CD1c-positive myeloid dendritic cell (primary cell): ENCODE results near the gene ALDH1L2.
"Not testable (repeated sequence)": the region's sequence is repeated elsewhere in the genome, so short reads cannot be mapped to it uniquely, and the experiment has no call there.

Experiments
- DNase-seq: peaks from one replicate; pipeline ENCODE4 v3.0.0-alpha.2; 2016; ENCODE audit errors: extremely low spot score

The ALDH1L2 gene

DNA sequence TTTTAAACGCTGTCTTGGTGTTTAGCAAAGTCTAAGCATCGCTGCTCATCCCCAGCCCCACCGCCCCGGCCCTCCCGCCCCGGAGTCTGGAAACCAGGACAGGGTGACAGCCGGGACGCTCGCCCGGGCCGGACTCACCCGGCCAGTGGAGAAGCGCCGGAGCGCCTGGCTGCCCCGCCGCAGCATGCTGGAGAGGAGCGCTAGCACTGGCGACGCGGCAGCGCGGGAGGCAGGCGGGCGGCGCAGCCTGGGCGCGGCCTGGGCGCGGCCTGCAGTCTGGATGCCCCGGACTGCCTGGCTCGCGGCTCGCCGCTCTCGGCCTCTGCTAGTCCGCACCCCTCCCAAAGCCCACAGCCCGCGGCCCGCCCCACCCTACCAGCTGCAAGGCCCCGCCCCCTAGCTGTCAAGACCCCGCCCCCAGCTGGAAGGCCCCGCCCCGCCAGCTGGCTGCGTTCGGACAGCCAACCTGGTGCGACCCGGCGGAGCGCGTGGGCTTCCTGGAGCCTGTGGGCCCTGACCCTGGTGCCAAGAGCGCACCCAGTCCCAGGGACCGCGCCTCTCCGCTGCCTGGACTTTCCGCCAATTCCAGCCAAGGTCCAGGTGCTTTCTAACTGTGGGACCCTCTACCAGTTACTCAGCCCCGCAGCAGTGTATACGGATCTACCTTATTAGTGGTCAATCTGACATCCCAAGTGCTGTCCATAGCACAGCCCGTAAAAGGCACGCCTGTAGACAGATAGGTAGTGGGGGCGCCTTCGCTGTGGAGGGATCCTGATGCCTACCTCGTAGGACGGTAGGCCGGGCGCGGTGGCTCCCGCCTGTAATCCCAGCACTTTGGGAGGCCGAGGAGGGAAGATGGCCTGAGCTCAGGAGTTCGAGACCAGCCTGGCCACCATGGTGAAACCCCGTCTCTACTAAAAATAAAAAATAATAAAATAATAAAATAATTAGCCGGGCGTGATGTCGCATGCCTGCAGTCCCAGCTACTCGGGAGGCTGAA is at the start of gene ALDH1L2:
Gene ALDH1L2, minus strand, starts transcription at position 208 of the 1,000 bp plus-strand sequence. Its CDS starts 22 bp downstream, at position 186.
- peak; percentile 74 for DNase-seq

GRCh38 chr12:105120551-105120950 is 36.3 kb upstream of the ALDH1L2 start:
- DNase-seq, result no peak

GRCh38 chr12:105116969-105117368 is 32.7 kb upstream of the ALDH1L2 start:
- no peak for DNase-seq

GRCh38 chr12:105113094-105113493 is 28.8 kb upstream of the ALDH1L2 start:
- no peak for DNase-seq

- no peak for DNase-seq
Measured at GRCh38 chr12:105110851-105111250, 26.6 kb upstream of the ALDH1L2 start.

- peak; percentile 39 for DNase-seq
Measured at GRCh38 chr12:105109465-105110212, 25.4 kb upstream of the ALDH1L2 start.

GRCh38 chr12:105107494-105108371 is 23.5 kb upstream of the ALDH1L2 start, which contains the start of gene WASHC4:
TSS of gene WASHC4 (plus strand) at chr12:105107731. CDS start at chr12:105107801, 70 bp downstream.
- DNase-seq, result peak; percentile 97

GRCh38 chr12:105107171-105107493 is 22.9 kb upstream of the ALDH1L2 start:
- no peak for DNase-seq

DNA sequence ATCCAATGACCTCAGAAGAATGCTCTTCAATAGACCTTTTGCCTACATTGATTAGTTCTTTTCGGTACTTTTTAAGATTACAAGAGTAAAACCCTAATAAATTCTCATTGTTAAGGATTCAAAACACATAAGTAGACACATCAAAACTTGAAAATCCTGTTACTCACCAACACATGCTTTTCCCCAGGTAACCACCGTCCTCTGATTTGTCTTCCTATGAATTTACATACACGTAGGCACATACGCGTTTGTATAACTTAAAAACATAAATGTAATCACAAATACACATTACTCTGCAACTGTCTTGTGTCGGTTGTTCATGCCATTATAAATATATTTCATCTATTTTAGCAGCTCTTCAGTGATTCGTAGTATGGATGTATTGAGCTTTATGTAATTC is 22.4 kb upstream of the ALDH1L2 start:
- no peak for DNase-seq

DNA sequence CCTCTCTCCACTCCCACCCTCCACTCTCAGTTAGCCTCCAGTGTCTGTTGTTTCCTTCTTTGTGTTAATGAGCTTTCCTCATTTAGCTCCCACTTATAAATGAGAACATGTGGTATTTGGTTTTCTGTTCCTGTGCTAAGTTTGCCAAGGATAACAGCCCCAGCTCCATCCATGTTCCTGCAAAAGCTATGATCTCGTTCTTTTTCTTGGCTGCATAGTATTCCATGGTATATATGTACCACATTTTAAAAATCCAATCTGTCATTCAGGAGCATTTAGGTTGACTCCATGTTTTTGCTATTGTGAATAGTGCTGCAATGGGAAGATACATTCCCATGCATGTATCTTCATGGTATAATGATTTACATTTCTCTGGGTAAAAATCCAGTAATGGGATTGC is 20.5 kb upstream of the ALDH1L2 start:
- DNase-seq, result no peak

GRCh38 chr12:105102673-105103072 is 18.4 kb upstream of the ALDH1L2 start:
- no peak for DNase-seq

DNA sequence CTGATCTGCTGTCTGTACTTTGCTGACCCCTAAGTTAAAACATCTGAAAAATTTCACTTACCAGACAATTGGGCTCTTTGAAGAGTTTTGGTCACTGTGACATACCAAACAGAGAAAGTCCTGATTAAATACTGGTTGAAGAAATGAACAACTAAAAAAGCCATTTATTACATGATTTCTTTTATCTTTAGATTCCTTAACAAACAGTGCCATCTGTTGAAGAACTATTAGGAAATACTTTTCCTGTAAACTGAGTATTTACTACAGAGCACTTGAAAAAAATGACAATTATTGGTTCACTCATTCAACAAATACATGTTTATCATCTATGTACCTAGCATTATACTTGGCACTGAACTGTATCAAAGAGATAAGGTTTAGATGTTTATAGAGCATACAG is 16.7 kb upstream of the ALDH1L2 start:
- DNase-seq, result no peak

GRCh38 chr12:105100207-105100985 is 16.1 kb upstream of the ALDH1L2 start:
- DNase-seq, result no peak

DNA sequence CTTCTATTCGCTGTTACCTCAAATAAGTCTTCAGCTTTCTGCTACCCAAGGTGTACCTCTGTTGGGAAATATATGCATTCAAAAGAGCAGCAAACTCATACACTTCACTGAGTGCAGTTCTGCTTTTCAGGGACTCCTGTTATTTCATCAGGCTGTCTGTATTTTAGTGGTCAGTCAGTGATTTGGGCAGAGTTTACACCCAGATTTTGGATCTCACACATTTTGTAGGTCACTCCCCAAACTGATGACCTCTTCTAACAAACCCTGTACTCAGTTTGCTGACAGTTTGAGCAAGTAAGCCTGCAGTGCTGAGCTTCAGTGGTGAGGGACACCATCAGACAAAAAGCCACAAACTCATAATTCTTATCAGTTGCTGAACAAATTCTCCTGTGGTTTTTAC is 15.1 kb upstream of the ALDH1L2 start:
- DNase-seq, result peak; percentile 12

DNA sequence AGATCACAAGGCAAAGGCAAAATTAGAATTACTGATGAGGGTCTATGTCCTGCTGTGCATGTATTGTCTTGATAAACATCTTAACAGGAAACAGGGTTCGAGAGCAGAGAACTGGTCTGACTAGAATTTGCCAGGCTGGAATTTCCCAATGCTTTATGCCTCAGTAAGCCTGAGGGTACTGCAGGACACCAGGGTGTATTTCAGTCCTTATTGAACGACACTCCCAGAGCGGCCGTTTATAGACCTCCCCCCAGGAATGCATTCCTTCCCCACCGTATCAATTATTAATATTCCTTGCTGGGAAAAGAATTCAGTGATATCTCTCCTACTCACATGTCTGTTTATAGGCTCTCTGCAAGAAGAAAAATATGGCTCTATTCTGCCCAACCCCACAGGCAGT is 11.1 kb upstream of the ALDH1L2 start:
- not testable (repeated sequence) for DNase-seq

GRCh38 chr12:105092336-105092735 is 8.1 kb upstream of the ALDH1L2 start:
- DNase-seq, result no peak

DNA sequence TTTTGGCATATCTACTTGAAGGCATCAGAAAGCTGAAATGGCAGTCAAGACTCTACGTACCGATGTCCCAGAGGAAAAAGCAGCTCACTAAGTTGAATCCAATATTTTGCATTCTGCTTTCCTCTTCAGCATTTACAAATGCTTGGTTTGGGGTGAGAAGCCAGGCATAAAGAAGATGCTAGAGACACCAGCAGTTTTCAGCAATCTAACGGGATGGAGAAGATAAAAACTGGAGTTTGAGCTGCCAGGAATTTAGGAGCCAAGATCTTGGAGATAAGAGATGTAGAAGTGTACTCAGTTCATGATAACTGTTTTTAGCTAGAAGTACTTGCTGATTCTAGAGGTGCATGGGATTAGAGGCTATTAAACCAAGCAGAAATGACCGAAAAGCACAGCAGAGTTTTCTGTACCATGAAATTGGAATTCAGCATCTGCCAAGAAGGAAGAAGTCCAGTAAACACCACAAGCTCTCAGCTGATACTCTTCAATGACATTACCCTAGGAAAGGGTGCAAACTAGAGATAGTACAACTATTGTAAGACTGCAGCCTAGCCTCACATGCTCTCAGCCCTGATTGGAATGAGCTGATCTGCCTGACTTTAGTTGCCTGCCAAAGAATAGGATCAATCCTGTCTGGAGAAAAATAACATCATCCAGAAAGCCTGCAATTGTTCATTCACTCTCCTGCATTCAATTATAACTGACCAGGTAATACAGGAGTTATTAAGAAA is 7.4 kb upstream of the ALDH1L2 start:
- no peak for DNase-seq

DNA sequence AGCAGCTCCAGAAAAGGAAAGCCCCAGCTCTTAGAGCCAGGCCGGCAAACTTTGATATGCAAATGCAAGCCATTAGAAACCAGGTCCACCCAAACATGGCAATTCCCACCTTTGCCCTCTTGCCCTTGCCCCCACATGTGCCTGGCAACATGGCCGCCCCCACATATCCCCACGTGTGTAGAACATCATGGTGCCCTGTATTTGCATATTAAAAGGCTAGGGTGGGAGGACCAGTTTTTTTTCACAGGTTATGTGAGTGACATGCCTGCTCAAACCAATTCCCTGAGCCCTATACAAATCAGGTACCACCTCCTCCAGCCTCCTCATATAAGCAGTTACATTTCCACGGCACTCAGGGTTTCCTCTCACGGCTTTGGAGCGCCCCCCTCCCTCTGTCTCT is 6.1 kb upstream of the ALDH1L2 start:
- DNase-seq, result no peak

GRCh38 chr12:105089817-105090216 is 5.6 kb upstream of the ALDH1L2 start:
- DNase-seq, result no peak

GRCh38 chr12:105085501-105085900 is 1.2 kb upstream of the ALDH1L2 start:
- no peak for DNase-seq
